ENCODE results near the gene TRH. TPM values are rescaled to one million over a fixed set of nuclear protein-coding genes. Genes with fewer than 3 reads are reported as not detected.

Gene TRH
- total RNA-seq = not detected

- H3K9me3 Mint-ChIP-seq = no peaks in the 10 kb centered on the region
- H3K4me3 Mint-ChIP-seq = peak within 1 kb of the TSS; percentile 60 to 74
- peaks cover 53% of the 10 kb centered on the region for H3K27me3 Mint-ChIP-seq (ENCODE audit: low read depth)
- peak; percentile 20 to 23 for ATAC-seq (replicated peaks in 1 of 2)
- no peak for DNase-seq
- no peaks in the 10 kb centered on the region for H3K36me3 Mint-ChIP-seq (ENCODE audit: insufficient read depth in 2 of 2)
- no peak within 1 kb of the TSS for H3K27ac Mint-ChIP-seq
- peaks cover 7% of the 10 kb centered on the region for H3K4me1 Mint-ChIP-seq (ENCODE audit: low read depth)
Measured at GRCh38 chr3:129974564-129974832, at the start of gene TRH. TSS of gene TRH (plus strand) at chr3:129974720. CDS start at chr3:129975817, 1,097 bp downstream.

- no peak for DNase-seq
- Mint-ChIP-seq H3K27ac (no peak overlapping the region), H3K27me3 (ENCODE audit: low read depth) (peaks cover 9% of the 10 kb centered on the region), H3K36me3 (ENCODE audit: insufficient read depth in 2 of 2) (peaks cover 5 to 10% of the 10 kb centered on the region in 2 donors), H3K4me3 (no peak overlapping the region), H3K4me1 (ENCODE audit: low read depth) (no peaks in the 10 kb centered on the region), H3K9me3 (peaks cover 7 to 8% of the 10 kb centered on the region in 2 donors)
- no peak for ATAC-seq (replicated peaks in 1 of 2)
Measured at GRCh38 chr3:129927072-129927471, 47.4 kb upstream of the TRH start.

- no peaks in the 10 kb centered on the region for H3K4me1 Mint-ChIP-seq (ENCODE audit: low read depth)
- H3K36me3 Mint-ChIP-seq (ENCODE audit: insufficient read depth in 2 of 2) = peaks cover 5 to 7% of the 10 kb centered on the region in 2 donors
- DNase-seq (no peak), ATAC-seq (replicated peaks in 1 of 2) (no peak)
- peaks cover 7 to 8% of the 10 kb centered on the region in 2 donors for H3K9me3 Mint-ChIP-seq
- no peak overlapping the region for H3K27ac Mint-ChIP-seq
- H3K27me3 Mint-ChIP-seq (ENCODE audit: low read depth) = peaks cover 9% of the 10 kb centered on the region
- H3K4me3 Mint-ChIP-seq = no peak overlapping the region
Measured at GRCh38 chr3:129929383-129929782, 45.1 kb upstream of the TRH start.

GRCh38 chr3:129933471-129933870 is 41.0 kb upstream of the TRH start:
- Mint-ChIP-seq H3K36me3 (ENCODE audit: insufficient read depth in 2 of 2) (peaks cover 4 to 7% of the 10 kb centered on the region in 2 donors), H3K4me3 (no peak overlapping the region), H3K27me3 (ENCODE audit: low read depth) (peaks cover under 1% of the 10 kb centered on the region), H3K4me1 (ENCODE audit: low read depth) (no peaks in the 10 kb centered on the region), H3K27ac (no peak overlapping the region), H3K9me3 (peaks cover 5 to 6% of the 10 kb centered on the region in 2 donors)
- DNase-seq (no peak), ATAC-seq (replicated peaks in 1 of 2) (no peak)

GRCh38 chr3:129934234-129935123 is 40.0 kb upstream of the TRH start:
- Mint-ChIP-seq H3K27ac (no peak overlapping the region), H3K4me3 (no peak overlapping the region), H3K36me3 (ENCODE audit: insufficient read depth in 2 of 2) (peaks cover under 1 to 5% of the 10 kb centered on the region in 2 donors), H3K4me1 (ENCODE audit: low read depth) (no peaks in the 10 kb centered on the region), H3K9me3 (peaks cover 3% of the 10 kb centered on the region in 2 donors), H3K27me3 (ENCODE audit: low read depth) (peaks cover 4% of the 10 kb centered on the region)
- peak in 1 of 2 donors; percentile 41 for ATAC-seq (replicated peaks in 1 of 2)
- DNase-seq = peak; percentile 8 to 23

GRCh38 chr3:129936757-129937156 is 37.8 kb upstream of the TRH start:
- peaks cover 4% of the 10 kb centered on the region for H3K27me3 Mint-ChIP-seq (ENCODE audit: low read depth)
- H3K9me3 Mint-ChIP-seq = no peaks in the 10 kb centered on the region

GRCh38 chr3:129937717-129938116 is 36.8 kb upstream of the TRH start:
- Mint-ChIP-seq H3K4me1 (ENCODE audit: low read depth) (peaks cover 4% of the 10 kb centered on the region), H3K4me3 (no peak overlapping the region), H3K27me3 (ENCODE audit: low read depth) (peaks cover 11% of the 10 kb centered on the region)

More at GRCh38 chr3:129936757-129937156, 37.8 kb upstream of the TRH start:
- Mint-ChIP-seq H3K27ac (no peak overlapping the region), H3K4me3 (peak overlapping the region; percentile 53 to 81), H3K36me3 (ENCODE audit: insufficient read depth in 2 of 2) (no peaks in the 10 kb centered on the region), H3K4me1 (ENCODE audit: low read depth) (no peaks in the 10 kb centered on the region)
- peak; percentile 10 to 13 for DNase-seq
- peak; percentile 70 to 77 for ATAC-seq (replicated peaks in 1 of 2)

GRCh38 chr3:129938140-129938930 is 36.2 kb upstream of the TRH start:
- H3K4me3 Mint-ChIP-seq = no peak overlapping the region
- H3K9me3 Mint-ChIP-seq = no peaks in the 10 kb centered on the region
- DNase-seq = no peak
- H3K4me1 Mint-ChIP-seq (ENCODE audit: low read depth) = peaks cover 4% of the 10 kb centered on the region
- H3K36me3 Mint-ChIP-seq (ENCODE audit: insufficient read depth in 2 of 2) = no peaks in the 10 kb centered on the region
- H3K27me3 Mint-ChIP-seq (ENCODE audit: low read depth) = peaks cover 11% of the 10 kb centered on the region
- H3K27ac Mint-ChIP-seq = no peak overlapping the region
- no peak for ATAC-seq (replicated peaks in 1 of 2)

More at GRCh38 chr3:129937717-129938116, 36.8 kb upstream of the TRH start:
- Mint-ChIP-seq H3K36me3 (ENCODE audit: insufficient read depth in 2 of 2) (no peaks in the 10 kb centered on the region), H3K9me3 (no peaks in the 10 kb centered on the region), H3K27ac (no peak overlapping the region)
- ATAC-seq (replicated peaks in 1 of 2) (no peak), DNase-seq (no peak)

- peak in 1 of 2 donors; percentile 35 for ATAC-seq (replicated peaks in 1 of 2)
- Mint-ChIP-seq H3K4me3 (no peak overlapping the region), H3K36me3 (ENCODE audit: insufficient read depth in 2 of 2) (no peaks in the 10 kb centered on the region), H3K4me1 (ENCODE audit: low read depth) (peaks cover 4% of the 10 kb centered on the region), H3K27me3 (ENCODE audit: low read depth) (peaks cover 22% of the 10 kb centered on the region), H3K27ac (no peak overlapping the region), H3K9me3 (no peaks in the 10 kb centered on the region)
- DNase-seq = no peak
Measured at GRCh38 chr3:129940086-129940485, 34.4 kb upstream of the TRH start.

GRCh38 chr3:129942296-129942695 is 32.2 kb upstream of the TRH start:
- Mint-ChIP-seq H3K4me3 (no peak overlapping the region), H3K36me3 (ENCODE audit: insufficient read depth in 2 of 2) (no peaks in the 10 kb centered on the region), H3K4me1 (ENCODE audit: low read depth) (peaks cover 4% of the 10 kb centered on the region), H3K9me3 (no peaks in the 10 kb centered on the region), H3K27ac (no peak overlapping the region), H3K27me3 (ENCODE audit: low read depth) (peaks cover 24% of the 10 kb centered on the region)
- ATAC-seq (replicated peaks in 1 of 2) (peak; percentile 66 to 80), DNase-seq (peak; percentile 56)

GRCh38 chr3:129943020-129943419 is 31.5 kb upstream of the TRH start:
- Mint-ChIP-seq H3K9me3 (no peaks in the 10 kb centered on the region), H3K27ac (no peak overlapping the region), H3K4me3 (no peak overlapping the region), H3K27me3 (ENCODE audit: low read depth) (peaks cover 24% of the 10 kb centered on the region), H3K36me3 (ENCODE audit: insufficient read depth in 2 of 2) (no peaks in the 10 kb centered on the region), H3K4me1 (ENCODE audit: low read depth) (peaks cover 4% of the 10 kb centered on the region)
- ATAC-seq (replicated peaks in 1 of 2) (no peak), DNase-seq (no peak)

- H3K4me3 Mint-ChIP-seq = no peak overlapping the region
- H3K36me3 Mint-ChIP-seq (ENCODE audit: insufficient read depth in 2 of 2) = no peaks in the 10 kb centered on the region
- H3K9me3 Mint-ChIP-seq = no peaks in the 10 kb centered on the region
- H3K27ac Mint-ChIP-seq = no peak overlapping the region
- ATAC-seq (replicated peaks in 1 of 2) (no peak), DNase-seq (no peak)
- H3K27me3 Mint-ChIP-seq (ENCODE audit: low read depth) = peaks cover 20% of the 10 kb centered on the region
- peaks cover 4% of the 10 kb centered on the region for H3K4me1 Mint-ChIP-seq (ENCODE audit: low read depth)
Measured at GRCh38 chr3:129944709-129945108, 29.8 kb upstream of the TRH start.

GRCh38 chr3:129947538-129948240 is 26.8 kb upstream of the TRH start:
- no peak overlapping the region for H3K4me3 Mint-ChIP-seq
- no peaks in the 10 kb centered on the region for H3K36me3 Mint-ChIP-seq (ENCODE audit: insufficient read depth in 2 of 2)

More at GRCh38 chr3:129947538-129948240, 26.8 kb upstream of the TRH start:
- no peak for ATAC-seq (replicated peaks in 1 of 2)
- H3K9me3 Mint-ChIP-seq = no peaks in the 10 kb centered on the region
- DNase-seq = no peak
- H3K27ac Mint-ChIP-seq = no peak overlapping the region
- no peaks in the 10 kb centered on the region for H3K4me1 Mint-ChIP-seq (ENCODE audit: low read depth)
- peaks cover 13% of the 10 kb centered on the region for H3K27me3 Mint-ChIP-seq (ENCODE audit: low read depth)
